WTC11 (cell line): ENCODE measurements around the gene ZFY. TPM values are rescaled to one million over a fixed set of nuclear protein-coding genes. Genes with fewer than 3 reads are reported as not detected.

Source experiments
- ATAC-seq: fragments of 200-7000 bp; cut with Tn5 transposase; 2 replicates; pipeline ENCODE4 v1.10.0; 2021; ENCODE audit warnings: mild to moderate bottlenecking, moderate library complexity
- CTCF ChIA-PET: fragments of 300-600 bp; sonication (Branson Sonifier 250); formaldehyde crosslinking; loops from one replicate; lab custom pipeline; 2021; ENCODE audit warnings: antibody characterized with exemption; lab: Charles Lee
- POLR2A ChIA-PET: fragments of 350-600 bp; sonication (Branson Sonifier 250); formaldehyde crosslinking; loops from one replicate; lab custom pipeline; 2021; ENCODE audit warnings: antibody characterized with exemption; lab: Charles Lee
- DNase-seq: peaks from one replicate; pipeline ENCODE4 v3.0.0; 2021; ENCODE audit warnings: low spot score
- H3K27ac Mint-ChIP-seq: 2 replicates; pipeline ENCODE4 v1.8.0; 2021; ENCODE audit warnings: mixed read lengths
- H3K27me3 Mint-ChIP-seq: 2 replicates; pipeline ENCODE4 v1.8.0; 2021; ENCODE audit warnings: low read depth, mild to moderate bottlenecking, moderate library complexity, mixed read lengths
- H3K36me3 Mint-ChIP-seq: 2 replicates; pipeline ENCODE4 v1.8.0; 2021; ENCODE audit warnings: mixed read lengths
- H3K4me1 Mint-ChIP-seq: 2 replicates; pipeline ENCODE4 v1.8.0; 2022; ENCODE audit warnings: mixed read lengths
- H3K4me3 Mint-ChIP-seq: 2 replicates; pipeline ENCODE4 v1.8.0; 2021; ENCODE audit warnings: mild to moderate bottlenecking, moderate library complexity, mixed read lengths
- H3K9me3 Mint-ChIP-seq: 2 replicates; pipeline ENCODE4 v1.8.0; 2021; ENCODE audit warnings: mixed read lengths
- AFF4 ChIP-seq: sonication (generic); formaldehyde crosslinking; IDR thresholded peaks from 2 replicates; pipeline ENCODE4 v1.8.1; 2023; ENCODE audit warnings: mild to moderate bottlenecking, missing genetic modification reagents, borderline replicate concordance
- CDX4 ChIP-seq: fragments of 250-450 bp; sonication (Bioruptor Pico); IDR thresholded peaks from 2 replicates; pipeline ENCODE4 v1.9.0; 2021; ENCODE audit warnings: moderate library complexity, mild to moderate bottlenecking, inconsistent platforms, borderline replicate concordance
- CREB1 ChIP-seq: sonication (generic); formaldehyde crosslinking; IDR thresholded peaks from 2 replicates; pipeline ENCODE4 v1.8.0; 2023; ENCODE audit warnings: mild to moderate bottlenecking, missing genetic modification reagents
- GRHL2 ChIP-seq: fragments of 250-450 bp; sonication (Bioruptor Pico); IDR thresholded peaks from 2 replicates; pipeline ENCODE4 v1.8.0; 2022; ENCODE audit warnings: mild to moderate bottlenecking, moderate library complexity; ENCODE audit not compliant: insufficient replicate concordance, severe bottlenecking
- IRF1 ChIP-seq: sonication (generic); formaldehyde crosslinking; IDR thresholded peaks from 2 replicates; pipeline ENCODE4 v1.8.0; 2023; ENCODE audit warnings: missing genetic modification reagents
- JAZF1 ChIP-seq: fragments of 250-450 bp; sonication (Bioruptor Pico); IDR thresholded peaks from 2 replicates; pipeline ENCODE4 v1.9.0; 2021; ENCODE audit warnings: moderate library complexity, mild to moderate bottlenecking, inconsistent platforms
- KAT7 ChIP-seq: sonication (generic); formaldehyde crosslinking; IDR thresholded peaks from 2 replicates; pipeline ENCODE4 v1.8.1; 2023; ENCODE audit warnings: missing genetic modification reagents, mild to moderate bottlenecking, borderline replicate concordance
- NFE2L1 ChIP-seq: sonication (generic); formaldehyde crosslinking; IDR thresholded peaks from 2 replicates; pipeline ENCODE4 v1.8.1; 2023; ENCODE audit warnings: missing genetic modification reagents
- NFYB ChIP-seq: sonication (generic); formaldehyde crosslinking; conservative IDR thresholded peaks from 2 replicates; pipeline ENCODE4 v1.8.0; 2022; ENCODE audit warnings: low read depth, missing genetic modification reagents
- NR1H2 ChIP-seq: sonication (generic); formaldehyde crosslinking; IDR thresholded peaks from 2 replicates; pipeline ENCODE4 v1.9.0; 2021; ENCODE audit warnings: mild to moderate bottlenecking, moderate library complexity, missing genetic modification reagents
- NR2C2 ChIP-seq: sonication (generic); formaldehyde crosslinking; IDR thresholded peaks from 2 replicates; pipeline ENCODE4 v1.8.0; 2022; ENCODE audit warnings: mild to moderate bottlenecking, missing genetic modification reagents
- NR3C1 ChIP-seq: sonication (generic); formaldehyde crosslinking; conservative IDR thresholded peaks from 2 replicates; pipeline ENCODE4 v1.8.1; 2023; ENCODE audit warnings: low read depth, mild to moderate bottlenecking, missing genetic modification reagents
- SMAD3 ChIP-seq: sonication (generic); formaldehyde crosslinking; IDR thresholded peaks from 2 replicates; pipeline ENCODE4 v1.8.0; 2022; ENCODE audit warnings: missing genetic modification reagents, mild to moderate bottlenecking, borderline replicate concordance
- SMAD4 ChIP-seq: sonication (generic); formaldehyde crosslinking; IDR thresholded peaks from 2 replicates; pipeline ENCODE4 v1.8.0; 2022; ENCODE audit warnings: mild to moderate bottlenecking, missing genetic modification reagents
- ZBTB21 ChIP-seq: sonication (generic); formaldehyde crosslinking; IDR thresholded peaks from 2 replicates; pipeline ENCODE4 v1.8.1; 2023; ENCODE audit warnings: mild to moderate bottlenecking, missing genetic modification reagents, borderline replicate concordance
- ZMAT4 ChIP-seq: fragments of 250-450 bp; sonication (Bioruptor Pico); IDR thresholded peaks from 2 replicates; pipeline ENCODE4 v1.9.0; 2021; ENCODE audit warnings: mild to moderate bottlenecking
- ZNF232 ChIP-seq: sonication (generic); formaldehyde crosslinking; IDR thresholded peaks from 2 replicates; pipeline ENCODE4 v1.8.0; 2022; ENCODE audit warnings: mild to moderate bottlenecking, missing genetic modification reagents
- ZSCAN18 ChIP-seq: fragments of 250-450 bp; sonication (Bioruptor Pico); IDR thresholded peaks from 2 replicates; pipeline ENCODE4 v2.1.2; 2022; ENCODE audit warnings: mild to moderate bottlenecking, moderate library complexity
- total RNA-seq: library from RNA; stranded (reverse); gene quantifications from 3 replicates; pipeline ENCODE4 v1.2.3, GENCODE V29; 2021

ZFY gene
- total RNA-seq, 1 experiment from 2014 or later = 6.0 TPM

GRCh38 chrY:3023606-3024005 is 88.4 kb downstream of the ZFY start:
- CTCF ChIA-PET = no interaction called here
- TF ChIP-seq CREB1 (CRISPR knock-in tag) = no peak
- no peak for TF ChIP-seq CDX4 (CRISPR knock-in tag)
- TF ChIP-seq GRHL2 = no peak
- TF ChIP-seq NFYB (CRISPR knock-in tag) = no peak
- no peak for TF ChIP-seq NFE2L1 (CRISPR knock-in tag)
- TF ChIP-seq SMAD4 = no peak
- TF ChIP-seq KAT7 = no peak
- TF ChIP-seq SMAD3 = no peak
- no peak for TF ChIP-seq NR2C2 (CRISPR knock-in tag)
- no peak for TF ChIP-seq ZBTB21 (CRISPR knock-in tag)
- no peak for TF ChIP-seq IRF1
- Mint-ChIP-seq H3K27me3 (no peaks in the 10 kb centered on the region), H3K27ac (no peak overlapping the region), H3K9me3 (no peaks in the 10 kb centered on the region), H3K36me3 (no peaks in the 10 kb centered on the region), H3K4me1 (peaks cover 10% of the 10 kb centered on the region), H3K4me3 (no peak overlapping the region)
- no peak for DNase-seq
- no peak for ATAC-seq
- POLR2A ChIA-PET = no interaction called here

GRCh38 chrY:3025357-3025756 is 90.2 kb downstream of the ZFY start:
- no peaks in the 10 kb centered on the region for H3K9me3 Mint-ChIP-seq
- H3K36me3 Mint-ChIP-seq = no peaks in the 10 kb centered on the region
- H3K27me3 Mint-ChIP-seq = no peaks in the 10 kb centered on the region
- H3K4me1 Mint-ChIP-seq = no peaks in the 10 kb centered on the region
- no peak overlapping the region for H3K4me3 Mint-ChIP-seq
- DNase-seq (no peak), ATAC-seq (no peak)
- CTCF ChIA-PET = no interaction called here
- POLR2A ChIA-PET = no interaction called here
- TF ChIP-seq NR3C1 (CRISPR knock-in tag) = no peak
- no peak for TF ChIP-seq JAZF1 (CRISPR knock-in tag)
- TF ChIP-seq CREB1 (CRISPR knock-in tag) = no peak
- TF ChIP-seq AFF4 (CRISPR knock-in tag) = no peak
- no peak for TF ChIP-seq NR1H2 (CRISPR knock-in tag)
- no peak for TF ChIP-seq NFE2L1 (CRISPR knock-in tag)
- TF ChIP-seq ZSCAN18 = no peak
- TF ChIP-seq ZMAT4 (CRISPR knock-in tag) = no peak
- TF ChIP-seq ZNF232 (CRISPR knock-in tag) = no peak
- H3K27ac Mint-ChIP-seq = no peak overlapping the region

Other genes with a start within 250 kb of the ZFY start
- 4.9 to 5.2 TPM (median 5.1 TPM) in 3 replicates for gene SRY, start 147.7 kb upstream of the ZFY start, total RNA-seq
- 182 to 222 TPM (median 218 TPM) in 3 replicates for gene RPS4Y1, start 93.8 kb upstream of the ZFY start, total RNA-seq